Measurements from ENCODE around the gene PEA15. TPM values are rescaled to one million over a fixed set of nuclear protein-coding genes. Genes with fewer than 3 reads are reported as not detected.

The PEA15 gene
- polyA plus RNA-seq, 2 donors, result 152 to 159 TPM

- H3K36me3 ChIP-seq (ENCODE audit: control insufficient read depth in 2 of 2, insufficient read depth in 2 of 2, low read length in 1 of 2), result peaks cover 28 to 47% of the 10 kb centered on the region in 2 donors
- H3K27ac ChIP-seq (ENCODE audit: low read depth in 2 of 2, low read length in 1 of 2), result peak overlapping the region in 1 of 2 donors; percentile 36
These were observed 11.1 kb downstream of the PEA15 start for GRCh38 chr1:160216301-160216700.

GRCh38 chr1:160217481-160218051, 12.4 kb downstream of the PEA15 start:
- peak overlapping the region; percentile 73 to 76 for H3K27ac ChIP-seq (ENCODE audit: low read depth in 2 of 2, low read length in 1 of 2)
- H3K4me1 ChIP-seq (ENCODE audit: control insufficient read depth in 2 of 2, insufficient read depth in 2 of 2, low read length in 1 of 2), result peaks cover 3 to 4% of the 10 kb centered on the region in 2 donors
- no peaks in the 10 kb centered on the region for H3K9me3 ChIP-seq (ENCODE audit: control insufficient read depth in 2 of 2, insufficient read depth in 1 of 2, low read depth in 1 of 2, low read length in 1 of 2)
- WGBS, 2 donors, result 35 to 36% methylated on average over 10 of the region's 10 CpGs
- peaks cover 28 to 41% of the 10 kb centered on the region in 2 donors for H3K36me3 ChIP-seq (ENCODE audit: control insufficient read depth in 2 of 2, insufficient read depth in 2 of 2, low read length in 1 of 2)
- no peaks in the 10 kb centered on the region for H3K27me3 ChIP-seq (ENCODE audit: control insufficient read depth in 1 of 2, insufficient read depth in 2 of 2, low read length in 2 of 2)
- no peak overlapping the region for H3K4me3 ChIP-seq (ENCODE audit: low read depth in 1 of 2, low read length in 2 of 2)

More at GRCh38 chr1:160216301-160216700, 11.1 kb downstream of the PEA15 start:
- no peaks in the 10 kb centered on the region for H3K27me3 ChIP-seq (ENCODE audit: control insufficient read depth in 1 of 2, insufficient read depth in 2 of 2, low read length in 2 of 2)
- H3K4me3 ChIP-seq (ENCODE audit: low read depth in 1 of 2, low read length in 2 of 2), result no peak overlapping the region
- H3K9me3 ChIP-seq (ENCODE audit: control insufficient read depth in 2 of 2, insufficient read depth in 1 of 2, low read depth in 1 of 2, low read length in 1 of 2), result no peaks in the 10 kb centered on the region
- peaks cover 3 to 4% of the 10 kb centered on the region in 2 donors for H3K4me1 ChIP-seq (ENCODE audit: control insufficient read depth in 2 of 2, insufficient read depth in 2 of 2, low read length in 1 of 2)

- peaks cover 3 to 4% of the 10 kb centered on the region in 2 donors for H3K4me1 ChIP-seq (ENCODE audit: control insufficient read depth in 2 of 2, insufficient read depth in 2 of 2, low read length in 1 of 2)
- no peaks in the 10 kb centered on the region for H3K9me3 ChIP-seq (ENCODE audit: control insufficient read depth in 2 of 2, insufficient read depth in 1 of 2, low read depth in 1 of 2, low read length in 1 of 2)
- 32 to 44% methylated on average over 4 of the region's 4 CpGs for WGBS, 2 donors
- peaks cover 27 to 34% of the 10 kb centered on the region in 2 donors for H3K36me3 ChIP-seq (ENCODE audit: control insufficient read depth in 2 of 2, insufficient read depth in 2 of 2, low read length in 1 of 2)
- H3K27ac ChIP-seq (ENCODE audit: low read depth in 2 of 2, low read length in 1 of 2), result peak overlapping the region; percentile 45 to 50
- no peaks in the 10 kb centered on the region for H3K27me3 ChIP-seq (ENCODE audit: control insufficient read depth in 1 of 2, insufficient read depth in 2 of 2, low read length in 2 of 2)
- no peak overlapping the region for H3K4me3 ChIP-seq (ENCODE audit: low read depth in 1 of 2, low read length in 2 of 2)
These were observed 14.1 kb downstream of the PEA15 start for GRCh38 chr1:160219062-160219929.

- H3K36me3 ChIP-seq (ENCODE audit: control insufficient read depth in 2 of 2, insufficient read depth in 2 of 2, low read length in 1 of 2), result peaks cover 31 to 42% of the 10 kb centered on the region in 2 donors
- H3K9me3 ChIP-seq (ENCODE audit: control insufficient read depth in 2 of 2, insufficient read depth in 1 of 2, low read depth in 1 of 2, low read length in 1 of 2), result no peaks in the 10 kb centered on the region
- no peak overlapping the region for H3K27ac ChIP-seq (ENCODE audit: low read depth in 2 of 2, low read length in 1 of 2)
- peaks cover 3 to 4% of the 10 kb centered on the region in 2 donors for H3K4me1 ChIP-seq (ENCODE audit: control insufficient read depth in 2 of 2, insufficient read depth in 2 of 2, low read length in 1 of 2)
- WGBS, 2 donors, result 82 to 89% methylated on average over 2 of the region's 2 CpGs
- no peaks in the 10 kb centered on the region for H3K27me3 ChIP-seq (ENCODE audit: control insufficient read depth in 1 of 2, insufficient read depth in 2 of 2, low read length in 2 of 2)
- H3K4me3 ChIP-seq (ENCODE audit: low read depth in 1 of 2, low read length in 2 of 2), result no peak overlapping the region
These were observed 15.1 kb downstream of the PEA15 start for GRCh38 chr1:160220301-160220700.

- no peaks in the 10 kb centered on the region for H3K27me3 ChIP-seq (ENCODE audit: control insufficient read depth in 1 of 2, insufficient read depth in 2 of 2, low read length in 2 of 2)
- no peak overlapping the region for H3K4me3 ChIP-seq (ENCODE audit: low read depth in 1 of 2, low read length in 2 of 2)
- H3K9me3 ChIP-seq (ENCODE audit: control insufficient read depth in 2 of 2, insufficient read depth in 1 of 2, low read depth in 1 of 2, low read length in 1 of 2), result no peaks in the 10 kb centered on the region
- no peak overlapping the region for H3K27ac ChIP-seq (ENCODE audit: low read depth in 2 of 2, low read length in 1 of 2)
- peaks cover 3 to 4% of the 10 kb centered on the region in 2 donors for H3K4me1 ChIP-seq (ENCODE audit: control insufficient read depth in 2 of 2, insufficient read depth in 2 of 2, low read length in 1 of 2)
- H3K36me3 ChIP-seq (ENCODE audit: control insufficient read depth in 2 of 2, insufficient read depth in 2 of 2, low read length in 1 of 2), result peaks cover 31 to 35% of the 10 kb centered on the region in 2 donors
These were observed 15.9 kb downstream of the PEA15 start for GRCh38 chr1:160221089-160221488.

- Histone ChIP-seq H3K9me3 (ENCODE audit: control insufficient read depth in 2 of 2, insufficient read depth in 1 of 2, low read depth in 1 of 2, low read length in 1 of 2) (no peaks in the 10 kb centered on the region), H3K27me3 (ENCODE audit: control insufficient read depth in 1 of 2, insufficient read depth in 2 of 2, low read length in 2 of 2) (no peaks in the 10 kb centered on the region), H3K4me1 (ENCODE audit: control insufficient read depth in 2 of 2, insufficient read depth in 2 of 2, low read length in 1 of 2) (peaks cover 3 to 4% of the 10 kb centered on the region in 2 donors), H3K27ac (ENCODE audit: low read depth in 2 of 2, low read length in 1 of 2) (no peak overlapping the region), H3K36me3 (ENCODE audit: control insufficient read depth in 2 of 2, insufficient read depth in 2 of 2, low read length in 1 of 2) (peaks cover 28 to 29% of the 10 kb centered on the region in 2 donors), H3K4me3 (ENCODE audit: low read depth in 1 of 2, low read length in 2 of 2) (no peak overlapping the region)
- 76 to 79% methylated on average over 3 of the region's 3 CpGs for WGBS, 2 donors
These were observed 17.4 kb downstream of the PEA15 start for GRCh38 chr1:160222546-160222945.

GRCh38 chr1:160224606-160225005, 19.4 kb downstream of the PEA15 start:
- no peaks in the 10 kb centered on the region for H3K4me1 ChIP-seq (ENCODE audit: control insufficient read depth in 2 of 2, insufficient read depth in 2 of 2, low read length in 1 of 2)
- no peak overlapping the region for H3K27ac ChIP-seq (ENCODE audit: low read depth in 2 of 2, low read length in 1 of 2)
- 67 to 75% methylated on average over 2 of the region's 2 CpGs for WGBS, 2 donors
- no peak overlapping the region for H3K4me3 ChIP-seq (ENCODE audit: low read depth in 1 of 2, low read length in 2 of 2)
- H3K9me3 ChIP-seq (ENCODE audit: control insufficient read depth in 2 of 2, insufficient read depth in 1 of 2, low read depth in 1 of 2, low read length in 1 of 2), result no peaks in the 10 kb centered on the region
- peaks cover 22 to 31% of the 10 kb centered on the region in 2 donors for H3K36me3 ChIP-seq (ENCODE audit: control insufficient read depth in 2 of 2, insufficient read depth in 2 of 2, low read length in 1 of 2)
- no peaks in the 10 kb centered on the region for H3K27me3 ChIP-seq (ENCODE audit: control insufficient read depth in 1 of 2, insufficient read depth in 2 of 2, low read length in 2 of 2)

- H3K4me3 ChIP-seq (ENCODE audit: low read depth in 1 of 2, low read length in 2 of 2), result no peak overlapping the region
- H3K27ac ChIP-seq (ENCODE audit: low read depth in 2 of 2, low read length in 1 of 2), result no peak overlapping the region
- peaks cover 22 to 28% of the 10 kb centered on the region in 2 donors for H3K36me3 ChIP-seq (ENCODE audit: control insufficient read depth in 2 of 2, insufficient read depth in 2 of 2, low read length in 1 of 2)
- 64 to 67% methylated on average over 2 of the region's 2 CpGs for WGBS, 2 donors
- no peaks in the 10 kb centered on the region for H3K9me3 ChIP-seq (ENCODE audit: control insufficient read depth in 2 of 2, insufficient read depth in 1 of 2, low read depth in 1 of 2, low read length in 1 of 2)
- H3K4me1 ChIP-seq (ENCODE audit: control insufficient read depth in 2 of 2, insufficient read depth in 2 of 2, low read length in 1 of 2), result no peaks in the 10 kb centered on the region
- no peaks in the 10 kb centered on the region for H3K27me3 ChIP-seq (ENCODE audit: control insufficient read depth in 1 of 2, insufficient read depth in 2 of 2, low read length in 2 of 2)
These were observed 20.2 kb downstream of the PEA15 start for GRCh38 chr1:160225345-160225744.

- 80 to 90% methylated on average over 2 of the region's 2 CpGs for whole genome bisulfite sequencing, 2 donors
- Histone ChIP-seq H3K27ac (ENCODE audit: low read depth in 2 of 2, low read length in 1 of 2) (no peak overlapping the region), H3K36me3 (ENCODE audit: control insufficient read depth in 2 of 2, insufficient read depth in 2 of 2, low read length in 1 of 2) (peaks cover 24 to 25% of the 10 kb centered on the region in 2 donors), H3K27me3 (ENCODE audit: control insufficient read depth in 1 of 2, insufficient read depth in 2 of 2, low read length in 2 of 2) (no peaks in the 10 kb centered on the region), H3K4me3 (ENCODE audit: low read depth in 1 of 2, low read length in 2 of 2) (no peak overlapping the region), H3K9me3 (ENCODE audit: control insufficient read depth in 2 of 2, insufficient read depth in 1 of 2, low read depth in 1 of 2, low read length in 1 of 2) (no peaks in the 10 kb centered on the region), H3K4me1 (ENCODE audit: control insufficient read depth in 2 of 2, insufficient read depth in 2 of 2, low read length in 1 of 2) (no peaks in the 10 kb centered on the region)
These were observed 21.4 kb downstream of the PEA15 start for GRCh38 chr1:160226623-160227022.
